Endothelial cell (in vitro differentiated cells): ENCODE data around the gene GALNT7. TPM values are rescaled to one million over a fixed set of nuclear protein-coding genes. Genes with fewer than 3 reads are reported as not detected.

Experiments used
- DNase-seq: peaks from one replicate; pipeline ENCODE4 v3.0.0; 2021; ENCODE audit warnings: low spot score
- H3K27ac Mint-ChIP-seq: one replicate; pipeline ENCODE4 v1.8.0; 2021; ENCODE audit warnings: mixed read lengths, inconsistent platforms; ENCODE audit not compliant: unreplicated experiment
- H3K27me3 Mint-ChIP-seq: one replicate; pipeline ENCODE4 v1.8.0; 2021; ENCODE audit warnings: mild to moderate bottlenecking, moderate library complexity, mixed read lengths, inconsistent platforms; ENCODE audit not compliant: unreplicated experiment
- H3K36me3 Mint-ChIP-seq: one replicate; pipeline ENCODE4 v1.8.0; 2021; ENCODE audit warnings: mild to moderate bottlenecking, low read depth, mixed read lengths, inconsistent platforms; ENCODE audit not compliant: unreplicated experiment
- H3K4me1 Mint-ChIP-seq: one replicate; pipeline ENCODE4 v1.8.0; 2021; ENCODE audit warnings: mild to moderate bottlenecking, mixed read lengths, inconsistent platforms; ENCODE audit not compliant: unreplicated experiment
- H3K4me3 Mint-ChIP-seq: one replicate; pipeline ENCODE4 v1.8.0; 2021; ENCODE audit warnings: mild to moderate bottlenecking, mixed read lengths, inconsistent platforms; ENCODE audit not compliant: unreplicated experiment
- H3K9me3 Mint-ChIP-seq: one replicate; pipeline ENCODE4 v1.8.0; 2021; ENCODE audit warnings: mixed read lengths, inconsistent platforms; ENCODE audit not compliant: unreplicated experiment
- CTCF ChIP-seq: fragments of 200-600 bp; sonication (generic); IDR thresholded peaks from one replicate; pipeline ENCODE4 v1.5.0; 2021; ENCODE audit warnings: antibody characterized with exemption; ENCODE audit not compliant: unreplicated experiment
- total RNA-seq: library from RNA; stranded (reverse); fragmentation: NEBNext Ultra II Directional; extraction: Animal tissue kit (Norgen Biotek cat#: 25700); gene quantifications from one replicate; pipeline ENCODE4 v1.2.1, GENCODE V29; 2021; ENCODE audit not compliant: unreplicated experiment

GALNT7 gene
- total RNA-seq, 1 donor from 2014 or later: 80.9 TPM

- Mint-ChIP-seq H3K27ac (no peak overlapping the region), H3K4me3 (no peak overlapping the region), H3K9me3 (no peaks in the 10 kb centered on the region), H3K27me3 (peaks cover 1% of the 10 kb centered on the region), H3K4me1 (peaks cover 19% of the 10 kb centered on the region), H3K36me3 (peaks cover 3% of the 10 kb centered on the region)
- no peak for DNase-seq
- TF ChIP-seq CTCF: no peak
Observed at GRCh38 chr4:173240696-173241095, 72.1 kb downstream of the GALNT7 start.

GRCh38 chr4:173242466-173243250, 74.0 kb downstream of the GALNT7 start:
- Mint-ChIP-seq H3K4me3 (no peak overlapping the region), H3K36me3 (no peaks in the 10 kb centered on the region), H3K27ac (no peak overlapping the region), H3K27me3 (peaks cover 3% of the 10 kb centered on the region), H3K9me3 (no peaks in the 10 kb centered on the region), H3K4me1 (peaks cover 13% of the 10 kb centered on the region)
- no peak for DNase-seq
- no peak for TF ChIP-seq CTCF

- peaks cover 13% of the 10 kb centered on the region for H3K4me1 Mint-ChIP-seq
- H3K4me3 Mint-ChIP-seq: no peak overlapping the region
- no peak for DNase-seq
- no peak for TF ChIP-seq CTCF
- no peaks in the 10 kb centered on the region for H3K36me3 Mint-ChIP-seq
- no peak overlapping the region for H3K27ac Mint-ChIP-seq
- H3K9me3 Mint-ChIP-seq: no peaks in the 10 kb centered on the region
- H3K27me3 Mint-ChIP-seq: peaks cover 3% of the 10 kb centered on the region
Observed at GRCh38 chr4:173243321-173243720, 74.7 kb downstream of the GALNT7 start.

- H3K4me1 Mint-ChIP-seq: peaks cover 10% of the 10 kb centered on the region
- no peak for DNase-seq
- no peaks in the 10 kb centered on the region for H3K9me3 Mint-ChIP-seq
- no peak for TF ChIP-seq CTCF
- no peak overlapping the region for H3K4me3 Mint-ChIP-seq
- H3K36me3 Mint-ChIP-seq: no peaks in the 10 kb centered on the region
- H3K27ac Mint-ChIP-seq: no peak overlapping the region
- H3K27me3 Mint-ChIP-seq: peaks cover 3% of the 10 kb centered on the region
Observed at GRCh38 chr4:173243917-173244658, 75.5 kb downstream of the GALNT7 start.

- no peaks in the 10 kb centered on the region for H3K36me3 Mint-ChIP-seq
- H3K27me3 Mint-ChIP-seq: peaks cover 2% of the 10 kb centered on the region
- DNase-seq: no peak
- peaks cover 11% of the 10 kb centered on the region for H3K4me1 Mint-ChIP-seq
- no peak overlapping the region for H3K4me3 Mint-ChIP-seq
- no peak overlapping the region for H3K27ac Mint-ChIP-seq
- no peak for TF ChIP-seq CTCF
- no peaks in the 10 kb centered on the region for H3K9me3 Mint-ChIP-seq
Observed at GRCh38 chr4:173245952-173246351, 77.3 kb downstream of the GALNT7 start.
